Measurements from ENCODE around the gene KRT83.

KRT83 gene

DNA sequence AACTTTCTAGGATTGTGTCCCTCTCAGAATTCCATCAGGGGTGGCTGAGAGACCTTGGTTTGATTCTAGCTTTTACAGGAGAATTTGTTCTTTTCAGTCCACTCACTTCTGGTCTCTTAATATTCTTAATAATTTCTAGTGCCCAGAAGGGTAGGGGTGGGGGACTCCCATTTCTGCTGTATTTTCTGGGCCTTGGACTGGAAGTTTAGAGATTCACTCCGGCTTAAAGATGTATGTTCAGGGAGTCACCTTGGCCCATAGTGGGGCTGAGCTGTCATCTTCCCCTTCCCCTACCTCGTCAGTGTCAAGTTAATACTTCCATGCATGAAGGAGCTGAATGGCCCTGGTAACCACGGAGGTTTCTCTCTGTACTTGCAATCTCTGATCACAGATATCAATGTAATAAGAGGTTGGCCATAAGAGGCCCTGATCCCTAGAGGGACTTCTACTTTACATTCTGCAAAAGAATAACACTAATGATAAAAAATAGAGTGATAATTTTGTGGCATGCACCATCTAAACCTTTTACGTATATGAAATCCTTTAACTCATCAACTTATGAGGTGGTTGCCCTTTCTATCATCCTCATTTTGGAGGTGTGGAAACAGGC, 36.5 kb downstream of the KRT83 start:
- TF ChIP-seq, protein P1, sequence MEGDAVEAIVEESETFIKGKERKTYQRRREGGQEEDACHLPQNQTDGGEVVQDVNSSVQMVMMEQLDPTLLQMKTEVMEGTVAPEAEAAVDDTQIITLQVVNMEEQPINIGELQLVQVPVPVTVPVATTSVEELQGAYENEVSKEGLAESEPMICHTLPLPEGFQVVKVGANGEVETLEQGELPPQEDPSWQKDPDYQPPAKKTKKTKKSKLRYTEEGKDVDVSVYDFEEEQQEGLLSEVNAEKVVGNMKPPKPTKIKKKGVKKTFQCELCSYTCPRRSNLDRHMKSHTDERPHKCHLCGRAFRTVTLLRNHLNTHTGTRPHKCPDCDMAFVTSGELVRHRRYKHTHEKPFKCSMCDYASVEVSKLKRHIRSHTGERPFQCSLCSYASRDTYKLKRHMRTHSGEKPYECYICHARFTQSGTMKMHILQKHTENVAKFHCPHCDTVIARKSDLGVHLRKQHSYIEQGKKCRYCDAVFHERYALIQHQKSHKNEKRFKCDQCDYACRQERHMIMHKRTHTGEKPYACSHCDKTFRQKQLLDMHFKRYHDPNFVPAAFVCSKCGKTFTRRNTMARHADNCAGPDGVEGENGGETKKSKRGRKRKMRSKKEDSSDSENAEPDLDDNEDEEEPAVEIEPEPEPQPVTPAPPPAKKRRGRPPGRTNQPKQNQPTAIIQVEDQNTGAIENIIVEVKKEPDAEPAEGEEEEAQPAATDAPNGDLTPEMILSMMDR (IDR thresholded peaks at IDR 0.05; ENCODE audit: control insufficient read depth, insufficient read depth, low read depth, low read length, missing control alignments) = no peak
- H3K4me3 ChIP-seq (ENCODE audit: control insufficient read depth, low read depth, low read length) = no peak overlapping the region
- no peak for DNase-seq (ENCODE audit: low read depth)

DNA sequence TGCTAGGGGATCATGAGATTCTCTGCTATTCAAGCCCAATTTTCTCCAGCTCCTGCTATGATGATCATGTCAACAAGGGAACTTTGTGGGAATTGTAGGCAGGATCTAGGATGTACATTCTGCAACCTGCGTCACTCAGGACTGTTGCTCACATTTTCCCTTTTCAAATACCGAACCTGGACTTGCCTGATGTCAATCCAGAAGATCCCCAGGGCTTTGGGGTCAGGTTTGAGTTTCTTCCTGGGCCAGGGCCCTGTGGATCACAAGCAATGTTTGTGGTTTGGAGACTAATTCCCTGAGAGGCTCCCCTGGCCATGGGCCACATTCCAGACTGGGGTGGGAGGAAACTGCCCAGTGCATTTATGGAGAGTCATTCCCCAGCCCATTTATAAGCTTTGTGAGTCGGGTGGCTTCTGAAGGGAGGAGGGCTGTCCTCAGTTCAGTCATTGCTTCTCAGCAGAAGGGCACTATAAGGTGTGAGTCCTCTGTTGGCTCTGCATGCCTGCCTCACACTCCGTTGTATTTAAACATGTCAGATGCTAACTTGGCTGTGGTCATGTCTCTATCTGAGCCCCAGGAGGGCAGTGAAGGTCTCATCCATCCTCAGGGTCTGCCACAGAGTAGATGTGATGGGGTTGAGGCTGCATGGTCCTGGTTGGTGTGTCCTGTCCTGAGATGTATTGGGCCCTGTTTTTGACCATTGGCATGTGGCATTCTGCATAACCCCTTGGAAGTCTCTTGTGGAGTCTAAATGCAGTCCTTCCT, 40.2 kb downstream of the KRT83 start:
- TF ChIP-seq, protein P1 (IDR thresholded peaks at IDR 0.05; ENCODE audit: control insufficient read depth, insufficient read depth, low read depth, low read length, missing control alignments) = no peak
- no peak overlapping the region for H3K4me3 ChIP-seq (ENCODE audit: control insufficient read depth, low read depth, low read length)
- DNase-seq (ENCODE audit: low read depth) = peak; percentile 98

DNA sequence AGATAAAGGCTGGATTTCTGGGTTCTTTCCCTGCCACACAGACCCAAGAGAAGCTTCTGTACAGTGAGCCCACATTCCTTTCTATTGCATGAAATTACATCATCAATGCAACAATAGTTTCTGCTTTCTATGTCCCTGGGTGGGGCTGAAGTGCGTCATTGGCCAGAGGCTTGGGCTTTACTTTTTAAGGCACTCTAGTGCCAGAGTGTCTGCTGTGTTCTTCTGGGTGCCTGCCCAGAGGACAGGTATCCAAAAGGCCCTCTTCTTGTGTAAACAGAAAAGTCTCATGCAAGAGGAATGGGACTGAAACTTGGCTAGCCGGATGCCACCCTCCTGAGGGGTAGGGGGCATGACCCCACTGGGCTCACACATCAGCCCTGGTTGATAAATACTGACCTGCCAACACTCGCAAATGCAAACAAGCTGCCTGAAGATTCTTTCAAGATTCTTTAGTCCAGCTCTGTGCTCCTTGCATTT, 40.8 kb downstream of the KRT83 start:
- DNase-seq (ENCODE audit: low read depth) = peak; percentile 95
- TF ChIP-seq, protein P1 (IDR thresholded peaks at IDR 0.05; ENCODE audit: control insufficient read depth, insufficient read depth, low read depth, low read length, missing control alignments) = no peak
- no peak overlapping the region for H3K4me3 ChIP-seq (ENCODE audit: control insufficient read depth, low read depth, low read length)

DNA sequence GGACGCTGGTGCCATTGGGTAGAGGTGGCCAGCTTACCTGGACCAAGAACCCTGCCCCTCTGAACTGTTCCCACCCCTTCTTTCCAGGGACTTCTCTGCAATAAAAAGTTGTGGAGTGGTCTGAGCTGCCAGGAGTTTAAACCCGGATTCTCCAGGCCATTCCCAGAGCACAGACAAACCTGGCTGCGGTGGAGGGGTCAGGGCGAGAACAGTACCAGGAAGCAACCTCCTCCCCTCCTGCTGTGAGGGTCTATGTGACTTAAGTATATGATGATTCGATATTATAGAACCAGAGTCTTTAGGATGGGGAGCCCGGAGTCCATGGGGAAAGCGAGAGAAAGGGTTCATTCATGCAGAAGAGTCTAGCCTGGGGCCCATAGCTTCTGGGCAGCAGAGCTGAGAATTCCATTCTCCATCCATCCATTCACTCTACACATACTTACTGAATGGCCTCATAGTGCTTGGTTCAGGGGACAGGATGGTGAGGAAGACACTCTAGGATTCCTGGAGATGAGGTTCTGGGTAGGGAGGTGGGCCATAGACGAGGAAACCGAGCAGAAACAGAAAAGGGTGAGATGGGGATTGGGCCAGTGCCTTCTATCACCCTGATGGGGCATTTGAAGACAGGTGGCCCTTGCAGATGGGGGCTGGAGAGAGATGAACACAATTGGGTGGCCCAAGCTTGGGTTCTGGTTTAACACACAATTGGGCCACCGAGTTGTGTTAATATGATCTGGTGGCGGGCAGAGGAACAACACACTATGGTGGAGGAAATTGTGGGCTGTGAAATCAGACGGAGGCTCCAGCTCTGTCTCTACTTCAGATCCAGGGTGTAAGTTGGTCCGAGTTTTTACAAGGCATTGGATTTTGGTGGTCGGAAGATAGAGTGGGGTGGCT, 41.5 kb downstream of the KRT83 start:
- H3K4me3 ChIP-seq (ENCODE audit: control insufficient read depth, low read depth, low read length) = no peak overlapping the region
- DNase-seq (ENCODE audit: low read depth) = no peak
- TF ChIP-seq, protein P1 (IDR thresholded peaks at IDR 0.05; ENCODE audit: control insufficient read depth, insufficient read depth, low read depth, low read length, missing control alignments) = no peak

DNA sequence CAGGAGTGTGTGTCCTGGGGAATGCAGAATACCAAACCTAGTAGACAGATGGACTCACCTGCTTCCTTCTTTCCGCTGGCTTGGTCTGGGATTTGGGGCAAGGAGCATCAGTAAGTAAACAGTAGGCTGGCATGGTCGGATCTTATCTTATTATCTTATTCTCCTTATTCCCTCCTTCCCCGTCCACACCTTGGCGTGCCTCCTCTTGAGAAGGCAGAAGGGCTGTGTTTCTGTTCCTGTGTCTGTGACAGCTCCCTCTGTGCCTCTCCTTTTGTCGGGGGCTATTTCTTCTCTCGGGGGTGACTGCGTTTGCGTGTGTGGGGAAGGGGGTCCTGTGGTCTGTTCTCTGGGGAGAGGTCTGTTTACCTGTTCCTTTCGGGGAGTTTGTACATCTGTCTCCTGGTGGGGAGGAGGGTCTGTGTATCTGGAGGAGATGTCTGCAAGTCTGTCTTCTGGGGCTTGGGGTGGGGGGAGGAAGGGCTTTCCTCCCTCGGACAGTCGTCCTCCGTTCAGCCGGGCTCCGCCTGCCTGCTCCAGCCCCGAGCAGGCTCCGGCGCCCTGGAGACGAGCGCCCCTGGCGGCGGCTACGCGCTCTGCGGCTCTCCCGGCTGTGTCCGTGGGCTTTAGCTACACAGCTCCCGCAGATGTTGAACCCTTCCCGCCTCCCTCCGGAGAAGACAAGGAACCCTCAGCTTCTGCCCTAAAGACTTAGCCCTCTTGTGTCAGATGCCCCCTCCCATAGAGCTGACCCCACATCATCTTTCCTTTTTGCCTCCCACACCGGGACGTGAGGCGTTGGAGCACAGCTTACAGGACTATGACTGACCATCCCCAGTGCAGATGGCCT, 42.4 kb downstream of the KRT83 start:
- H3K4me3 ChIP-seq (ENCODE audit: control insufficient read depth, low read depth, low read length) = no peak overlapping the region
- DNase-seq (ENCODE audit: low read depth) = no peak
- TF ChIP-seq, protein P1 (IDR thresholded peaks at IDR 0.05; ENCODE audit: control insufficient read depth, insufficient read depth, low read depth, low read length, missing control alignments) = peak; percentile 89
